ENCODE data around the gene ZACN.

GRCh38 chr17:76121932-76122430 lies 43.0 kb downstream of the ZACN start:
- TF ChIP-seq, protein P1, sequence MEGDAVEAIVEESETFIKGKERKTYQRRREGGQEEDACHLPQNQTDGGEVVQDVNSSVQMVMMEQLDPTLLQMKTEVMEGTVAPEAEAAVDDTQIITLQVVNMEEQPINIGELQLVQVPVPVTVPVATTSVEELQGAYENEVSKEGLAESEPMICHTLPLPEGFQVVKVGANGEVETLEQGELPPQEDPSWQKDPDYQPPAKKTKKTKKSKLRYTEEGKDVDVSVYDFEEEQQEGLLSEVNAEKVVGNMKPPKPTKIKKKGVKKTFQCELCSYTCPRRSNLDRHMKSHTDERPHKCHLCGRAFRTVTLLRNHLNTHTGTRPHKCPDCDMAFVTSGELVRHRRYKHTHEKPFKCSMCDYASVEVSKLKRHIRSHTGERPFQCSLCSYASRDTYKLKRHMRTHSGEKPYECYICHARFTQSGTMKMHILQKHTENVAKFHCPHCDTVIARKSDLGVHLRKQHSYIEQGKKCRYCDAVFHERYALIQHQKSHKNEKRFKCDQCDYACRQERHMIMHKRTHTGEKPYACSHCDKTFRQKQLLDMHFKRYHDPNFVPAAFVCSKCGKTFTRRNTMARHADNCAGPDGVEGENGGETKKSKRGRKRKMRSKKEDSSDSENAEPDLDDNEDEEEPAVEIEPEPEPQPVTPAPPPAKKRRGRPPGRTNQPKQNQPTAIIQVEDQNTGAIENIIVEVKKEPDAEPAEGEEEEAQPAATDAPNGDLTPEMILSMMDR (IDR thresholded peaks at IDR 0.05; ENCODE audit: insufficient read depth, low read depth, low read length) = no peak
- no peak for TF ChIP-seq EZH2 (IDR thresholded peaks at IDR 0.05; ENCODE audit: insufficient read depth, low read length)

All from astrocyte (in vitro differentiated cells and primary cell).